Breast epithelium (tissue), 4 donors: ENCODE results near the gene PTGS2. TPM values are rescaled to one million over a fixed set of nuclear protein-coding genes. Genes with fewer than 3 reads are reported as not detected.

Source experiments
- DNase-seq, 2 donors: peaks; one replicate each; pipeline ENCODE4 v3.0.0-alpha.2; 2019; ENCODE audit warnings: low spot score in 2 of 2
- H3K27ac ChIP-seq, 2 donors: fragments of 200-600 bp; sonication (generic) in 1 of 2; one replicate each; pipeline ENCODE4 v1.5.1; 2016 to 2019; ENCODE audit warnings: mild to moderate bottlenecking in 1 of 2
- H3K27me3 ChIP-seq, 2 donors: fragments of 200-600 bp; sonication (generic) in 1 of 2; one replicate each; pipeline versions ENCODE4 v1.5.1 to v1.6.0; 2017 to 2019; ENCODE audit warnings: control low read depth in 1 of 2, mild to moderate bottlenecking in 1 of 2
- H3K36me3 ChIP-seq: fragments of 200-600 bp; one replicate; pipeline ENCODE4 v1.5.1; 2019
- H3K4me1 ChIP-seq, 2 donors: fragments of 200-600 bp; sonication (generic); one replicate each; pipeline ENCODE4 v1.5.1; 2016 to 2019; ENCODE audit warnings: control low read depth in 1 of 2
- H3K4me3 ChIP-seq, 3 donors: fragments of 200-600 bp; sonication (generic); 1 replicate in 2 of 3; 2 replicates in 1 of 3; pipeline ENCODE4 v1.5.1; 2016 to 2019; ENCODE audit warnings: mild to moderate bottlenecking in 3 of 3, moderate library complexity in 2 of 3
- H3K9me3 ChIP-seq, 2 donors: fragments of 200-600 bp; sonication (generic) in 1 of 2; one replicate each; pipeline ENCODE4 v1.5.1; 2016 to 2019; ENCODE audit warnings: control low read depth in 1 of 2
- CTCF ChIP-seq, 3 donors: fragments of 450-650 bp; IDR thresholded peaks; one replicate each; pipeline ENCODE4 v1.5.1; 2016 to 2017; ENCODE audit warnings: antibody characterized with exemption in 3 of 3, mild to moderate bottlenecking in 3 of 3, moderate library complexity in 3 of 3
- POLR2A ChIP-seq: fragments of 450-650 bp; IDR thresholded peaks from one replicate; pipeline ENCODE4 v1.6.1; 2016; ENCODE audit warnings: antibody characterized with exemption, mild to moderate bottlenecking, moderate library complexity
- POLR2AphosphoS5 ChIP-seq, 3 donors: sonication (generic); formaldehyde crosslinking; IDR thresholded peaks; one replicate each; pipeline ENCODE4 v1.6.1; 2017; ENCODE audit warnings: antibody characterized with exemption in 3 of 3
- intact Hi-C: fragments of 100-400 bp; cut with DNase I; formaldehyde crosslinking; loops from one replicate; pipeline ENCODE4 v1.15.1; 2023; ENCODE audit warnings: low total_unique reads
- total RNA-seq, 3 donors: library from RNA; depleted of rRNA; stranded (reverse); fragments of >200 nt; gene quantifications; one replicate each; pipeline ENCODE4 v1.1.0, GENCODE V29; 2016

The PTGS2 gene
- total RNA-seq, 3 donors from 2014 or later: 1.3 to 7.6 (median 1.6) TPM

- TF ChIP-seq POLR2A (no peak), CTCF (IDR thresholded peaks at IDR 0.05) (no peak), POLR2AphosphoS5 (IDR thresholded peaks at IDR 0.05) (no peak)
- Histone ChIP-seq H3K27ac (no peak overlapping the region), H3K4me1 (no peaks in the 10 kb centered on the region), H3K27me3 (no peaks in the 10 kb centered on the region), H3K36me3 (no peaks in the 10 kb centered on the region), H3K4me3 (peak overlapping the region in 1 of 3 donors; percentile 56), H3K9me3 (no peaks in the 10 kb centered on the region)
- no peak for DNase-seq
- intact Hi-C loops: no loop called here
Observed at GRCh38 chr1:186681801-186682200, 1.6 kb upstream of the PTGS2 start.

- Histone ChIP-seq H3K9me3 (no peaks in the 10 kb centered on the region), H3K27ac (peak overlapping the region; percentile 88 to 91)
- intact Hi-C loops: no loop called here
Observed at GRCh38 chr1:186681121-186681520, 898 bp upstream of the PTGS2 start.

GRCh38 chr1:186679924-186680244 lies 339 bp downstream of the PTGS2 start:
- TF ChIP-seq POLR2AphosphoS5 (IDR thresholded peaks at IDR 0.05) (no peak), CTCF (IDR thresholded peaks at IDR 0.05) (no peak), POLR2A (no peak)
- Histone ChIP-seq H3K4me3 (peak overlapping the region; percentile 56 to 74 (median 60)), H3K4me1 (no peaks in the 10 kb centered on the region), H3K27me3 (no peaks in the 10 kb centered on the region), H3K36me3 (no peaks in the 10 kb centered on the region), H3K9me3 (no peaks in the 10 kb centered on the region), H3K27ac (peak overlapping the region; percentile 88 to 91)
- DNase-seq: no peak
- intact Hi-C loops: no loop called here

More at GRCh38 chr1:186681121-186681520, 898 bp upstream of the PTGS2 start:
- Histone ChIP-seq H3K4me1 (no peaks in the 10 kb centered on the region), H3K27me3 (no peaks in the 10 kb centered on the region), H3K4me3 (peak overlapping the region; percentile 56 to 74 (median 60)), H3K36me3 (no peaks in the 10 kb centered on the region)
- DNase-seq: no peak
- TF ChIP-seq POLR2AphosphoS5 (IDR thresholded peaks at IDR 0.05) (no peak), CTCF (IDR thresholded peaks at IDR 0.05) (no peak), POLR2A (no peak)

GRCh38 chr1:186678155-186678554 lies 2.1 kb downstream of the PTGS2 start:
- DNase-seq: no peak
- no peak for TF ChIP-seq POLR2AphosphoS5 (IDR thresholded peaks at IDR 0.05)
- TF ChIP-seq CTCF (IDR thresholded peaks at IDR 0.05): no peak
- TF ChIP-seq POLR2A: no peak
- H3K36me3 ChIP-seq: no peaks in the 10 kb centered on the region
- intact Hi-C loops: no loop called here
- H3K9me3 ChIP-seq: no peaks in the 10 kb centered on the region
- no peaks in the 10 kb centered on the region for H3K4me1 ChIP-seq
- H3K27ac ChIP-seq: no peak overlapping the region
- H3K4me3 ChIP-seq: no peak overlapping the region
- H3K27me3 ChIP-seq: no peaks in the 10 kb centered on the region

GRCh38 chr1:186672596-186672995 lies 7.6 kb downstream of the PTGS2 start:
- no peaks in the 10 kb centered on the region for H3K4me1 ChIP-seq
- H3K27ac ChIP-seq: no peak overlapping the region
- H3K36me3 ChIP-seq: no peaks in the 10 kb centered on the region
- intact Hi-C loops: no loop called here
- H3K27me3 ChIP-seq: no peaks in the 10 kb centered on the region
- H3K9me3 ChIP-seq: no peaks in the 10 kb centered on the region
- DNase-seq: no peak
- H3K4me3 ChIP-seq: no peak overlapping the region
- TF ChIP-seq POLR2A (no peak), POLR2AphosphoS5 (IDR thresholded peaks at IDR 0.05) (no peak), CTCF (IDR thresholded peaks at IDR 0.05) (no peak)
